HG03571 (cell line): ENCODE results near the gene FREM2.
A peak's percentile ranks its signal among the peaks of the same experiment; 100 is the strongest.

ENCODE experiments used
- ATAC-seq: cut with Tn5 transposase; IDR thresholded peaks from one replicate; pipeline ENCODE4 v1.9.1; 2021; ENCODE audit not compliant: unreplicated experiment

FREM2 gene

DNA sequence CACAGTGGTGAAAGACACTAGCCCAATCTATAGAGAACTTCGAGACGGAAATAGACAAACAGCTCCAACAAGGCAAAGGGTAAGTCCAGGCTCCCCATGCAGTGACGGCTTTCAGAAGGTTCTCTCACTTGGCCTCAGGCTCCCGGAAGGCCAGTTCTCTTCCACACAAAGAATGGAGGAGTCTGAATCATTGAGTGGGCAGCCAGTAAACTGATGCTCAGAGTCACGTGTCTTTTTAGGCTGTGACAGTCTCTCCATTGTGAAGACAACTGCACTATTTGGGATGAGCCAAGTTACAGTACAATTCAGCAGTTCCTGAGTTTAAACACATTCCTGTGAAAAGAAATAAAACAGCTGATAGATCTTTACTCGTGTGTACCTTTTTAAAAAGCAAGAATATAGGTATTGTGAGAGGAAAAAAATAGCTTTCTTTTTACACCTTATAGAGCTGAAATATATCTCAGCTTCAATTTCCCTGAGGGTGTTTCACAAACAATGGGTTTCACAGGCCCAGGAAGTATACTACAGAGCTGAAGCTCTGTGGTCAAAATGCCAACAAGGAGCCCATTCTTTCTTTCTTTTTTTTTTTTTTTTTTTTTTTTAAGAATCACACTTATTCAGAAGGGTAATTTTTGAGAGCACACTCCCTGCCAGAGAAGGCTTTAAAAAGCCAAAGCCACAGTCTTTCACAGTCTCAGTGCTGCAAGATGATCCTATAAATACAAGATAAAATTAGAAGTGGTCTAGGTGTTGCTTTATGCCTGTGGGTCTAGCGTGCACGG, 135.1 kb downstream of the FREM2 start:
- no peak for ATAC-seq

DNA sequence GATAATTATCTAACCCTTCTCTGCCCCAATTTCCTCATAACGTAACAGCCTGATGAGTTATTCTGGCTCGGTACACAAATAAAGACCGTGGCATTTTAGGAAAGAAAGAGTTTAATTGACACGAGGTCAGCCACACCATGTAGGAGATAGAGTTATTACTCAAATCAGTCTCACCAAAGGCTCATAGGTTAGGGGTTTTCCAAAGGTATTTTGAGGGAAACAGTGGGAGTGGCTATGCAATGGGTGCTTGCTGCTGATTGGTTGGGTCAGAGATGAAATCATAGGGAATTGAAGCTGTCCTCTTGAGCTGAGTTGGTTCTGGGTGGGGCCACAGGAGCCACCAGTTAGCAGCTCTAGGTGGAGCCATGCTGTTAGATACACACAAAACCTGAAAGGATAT, 137.5 kb downstream of the FREM2 start:
- ATAC-seq, result no peak

DNA sequence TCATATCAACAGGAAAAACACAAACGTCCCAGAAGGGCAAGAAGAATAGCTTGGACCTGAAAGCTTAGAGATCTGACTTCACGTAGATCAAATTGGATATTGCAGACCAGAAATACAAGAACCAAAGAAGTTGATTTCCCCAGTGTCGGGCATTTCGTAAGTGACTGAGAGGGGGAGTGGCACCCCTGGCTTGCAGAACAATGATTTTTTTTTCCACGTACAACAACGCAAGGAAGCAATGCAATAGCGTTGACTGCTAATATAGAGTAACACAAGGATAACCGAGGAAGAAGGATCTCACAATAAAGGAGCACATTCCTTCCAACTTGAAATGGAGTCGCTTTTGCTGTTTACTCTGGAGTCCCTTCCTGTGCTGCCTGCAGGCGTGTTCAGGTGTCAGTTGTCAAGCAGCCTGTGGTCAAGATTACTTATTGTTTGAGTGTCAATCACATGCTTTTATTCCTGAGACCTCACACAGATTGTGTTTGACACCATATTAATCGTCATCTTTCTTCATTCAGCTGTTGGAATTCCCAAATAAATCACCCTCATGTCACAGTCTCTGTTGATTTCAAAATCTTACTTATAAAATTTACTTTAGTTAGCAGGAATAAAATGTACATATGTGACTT, 139.4 kb downstream of the FREM2 start:
- no peak for ATAC-seq

- no peak for ATAC-seq
Observed at GRCh38 chr13:38830442-38831045, 143.7 kb downstream of the FREM2 start.

- ATAC-seq, result no peak
Observed at GRCh38 chr13:38844581-38844980, 157.7 kb downstream of the FREM2 start.

GRCh38 chr13:38848360-38848759, 161.5 kb downstream of the FREM2 start:
- no peak for ATAC-seq

GRCh38 chr13:38849315-38849714, 162.4 kb downstream of the FREM2 start:
- no peak for ATAC-seq

GRCh38 chr13:38850868-38851626, 164.2 kb downstream of the FREM2 start:
- ATAC-seq, result peak; percentile 66

DNA sequence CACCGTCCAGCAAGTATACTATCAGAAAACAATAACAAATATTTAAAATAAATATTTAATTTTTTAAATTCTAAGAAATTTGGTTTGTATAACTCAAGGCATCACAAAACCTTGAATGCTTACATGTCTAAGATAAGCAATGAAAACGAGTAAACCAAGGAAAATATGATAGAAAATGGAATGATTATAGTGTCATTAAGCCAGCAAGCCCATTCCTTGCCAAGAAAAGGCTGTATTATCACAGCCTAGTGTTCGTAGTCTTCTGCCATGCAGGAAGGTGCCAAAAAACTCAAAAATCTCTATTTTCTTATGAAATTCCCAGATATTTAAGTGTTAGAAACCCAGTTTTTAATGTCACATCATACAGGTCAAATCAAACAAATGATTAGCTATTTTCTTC, 167.3 kb downstream of the FREM2 start:
- ATAC-seq, result no peak

- ATAC-seq, result no peak
Observed at GRCh38 chr13:38856065-38856464, 169.2 kb downstream of the FREM2 start.

- ATAC-seq, result no peak
Observed at GRCh38 chr13:38862443-38862842, 175.6 kb downstream of the FREM2 start.

GRCh38 chr13:38863536-38863935, 176.7 kb downstream of the FREM2 start:
- no peak for ATAC-seq

DNA sequence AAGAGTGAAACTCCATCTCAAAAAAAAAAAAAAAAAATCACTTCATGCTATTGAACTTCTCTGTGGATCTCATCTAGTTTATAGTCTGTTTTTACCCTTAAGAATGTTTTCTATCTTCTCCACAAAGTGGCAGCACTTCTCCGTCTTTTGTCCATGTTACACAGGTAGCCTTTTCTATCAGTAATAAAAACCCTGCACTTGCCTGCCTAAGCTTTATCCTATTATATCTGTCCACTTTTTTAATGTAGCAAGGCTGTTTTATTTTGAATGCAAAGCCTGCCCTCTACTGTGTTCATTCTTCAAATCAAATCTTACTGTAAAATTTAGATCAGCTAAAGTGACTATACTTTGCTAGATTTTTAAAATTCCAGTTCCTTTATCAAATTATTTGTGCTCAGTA, 179.8 kb downstream of the FREM2 start:
- no peak for ATAC-seq

GRCh38 chr13:38868399-38868798, 181.5 kb downstream of the FREM2 start:
- no peak for ATAC-seq

- ATAC-seq, result no peak
Observed at GRCh38 chr13:38868870-38869269, 182.0 kb downstream of the FREM2 start.

- no peak for ATAC-seq
Observed at GRCh38 chr13:38871275-38871674, 184.4 kb downstream of the FREM2 start.

- ATAC-seq, result no peak
Observed at GRCh38 chr13:38872693-38873092, 185.8 kb downstream of the FREM2 start.

DNA sequence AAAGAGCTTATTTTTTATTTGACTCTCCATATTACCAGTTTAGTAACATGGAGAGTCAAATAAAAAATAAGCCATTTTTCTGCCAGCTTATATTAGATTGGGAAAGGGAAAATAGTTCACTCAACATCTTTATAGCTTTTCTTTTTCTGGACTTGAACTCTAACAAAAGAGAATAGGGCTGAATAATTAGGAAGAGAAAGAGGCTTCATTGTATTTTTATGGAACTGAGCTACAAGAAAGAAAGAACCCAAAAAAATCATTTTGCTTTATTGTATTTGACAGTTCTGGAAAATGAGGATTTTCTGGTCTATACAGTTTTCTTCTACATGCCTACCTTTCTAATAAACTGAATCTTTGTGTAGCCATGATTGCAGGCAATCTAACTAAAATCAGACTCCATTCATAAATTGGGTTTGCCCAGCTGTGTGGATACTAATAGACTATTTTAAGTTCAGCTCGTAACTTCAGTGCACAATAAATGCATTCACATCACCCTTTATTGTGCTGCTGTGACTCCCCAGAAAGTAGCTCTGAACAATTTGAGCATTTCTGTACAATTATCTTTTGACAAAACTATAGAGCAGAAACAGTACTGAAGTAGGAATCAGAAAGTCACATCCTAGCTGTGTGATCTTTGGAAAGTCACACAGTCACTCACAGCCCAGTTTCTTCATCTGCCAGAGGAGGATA, 188.5 kb downstream of the FREM2 start:
- no peak for ATAC-seq

DNA sequence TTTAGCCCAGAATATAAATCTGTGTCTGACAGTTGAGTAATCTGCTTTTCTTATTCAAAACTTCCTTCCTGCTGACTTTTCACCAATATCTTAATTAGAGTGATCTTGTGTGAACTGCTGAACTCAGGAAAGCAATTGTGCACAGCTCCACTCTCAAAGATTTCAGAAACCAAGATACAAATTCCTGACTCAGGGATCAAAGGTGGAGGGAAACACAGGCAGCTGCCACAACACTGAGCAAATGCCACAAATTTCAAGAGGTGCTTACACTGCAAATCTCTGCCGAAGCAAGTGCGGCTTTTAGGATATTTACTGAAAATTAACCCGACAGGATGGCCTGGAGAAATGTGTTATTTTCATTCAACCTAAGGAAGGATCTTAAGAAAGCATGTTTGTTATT, 192.4 kb downstream of the FREM2 start:
- ATAC-seq, result no peak

GRCh38 chr13:38879786-38880185, 192.9 kb downstream of the FREM2 start:
- no peak for ATAC-seq

DNA sequence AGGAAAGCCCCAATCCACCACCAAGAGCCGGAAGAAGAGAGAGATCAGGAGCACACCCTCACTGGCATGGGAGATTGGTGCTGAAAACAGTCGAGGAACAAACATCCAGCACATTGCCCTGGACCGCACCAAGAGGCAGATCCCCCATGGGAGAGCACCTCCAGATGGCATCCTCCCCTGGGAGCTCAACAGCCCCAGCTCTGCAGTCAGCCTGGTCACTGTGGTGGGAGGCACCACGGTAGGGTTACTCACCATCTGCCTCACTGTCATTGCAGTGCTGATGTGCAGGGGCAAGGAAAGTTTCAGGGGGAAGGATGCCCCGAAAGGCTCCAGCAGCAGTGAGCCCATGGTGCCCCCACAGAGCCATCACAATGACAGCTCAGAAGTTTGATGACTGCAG, 193.5 kb downstream of the FREM2 start:
- no peak for ATAC-seq
